Keratinocyte (primary cell): ENCODE data around the gene ABCG1. TPM values are rescaled to one million over a fixed set of nuclear protein-coding genes. Genes with fewer than 3 reads are reported as not detected.

ENCODE experiments used
- DNase-seq: peaks from one replicate; pipeline ENCODE4 v3.0.0-alpha.2; 2011; ENCODE audit warnings: low read depth, missing footprints, low spot score
- FAIRE-seq: peaks from 2 replicates; lab custom pipeline; 2011; peaks lifted over from hg19 to GRCh38; lab: Jason Lieb, UNC
- H2AFZ ChIP-seq: 2 replicates; pipeline ENCODE4 v1.6.0; 2012; ENCODE audit warnings: low read length, control low read depth, inconsistent platforms; ENCODE audit not compliant: control insufficient read depth
- H3K27ac ChIP-seq: 2 replicates; pipeline ENCODE4 v1.5.1; 2011; ENCODE audit warnings: low read length; ENCODE audit not compliant: control insufficient read depth, insufficient read depth
- H3K27me3 ChIP-seq: 3 replicates; pipeline ENCODE4 v1.6.0; 2011; ENCODE audit warnings: low read length; ENCODE audit not compliant: control insufficient read depth, insufficient read depth; ENCODE audit errors: extremely low read depth
- H3K36me3 ChIP-seq, 2 experiments: 2 replicates in 1 of 2; 3 replicates in 1 of 2; pipeline ENCODE4 v1.5.1; 2011; ENCODE audit warnings: low read length in 2 of 2, mild to moderate bottlenecking in 1 of 2; ENCODE audit not compliant: control insufficient read depth in 2 of 2, insufficient read depth in 2 of 2; ENCODE audit errors: extremely low read depth in 1 of 2
- H3K4me1 ChIP-seq: 3 replicates; pipeline ENCODE4 v1.5.1; 2011; ENCODE audit warnings: low read length; ENCODE audit not compliant: control insufficient read depth, insufficient read depth; ENCODE audit errors: extremely low read depth
- H3K4me2 ChIP-seq: 3 replicates; pipeline ENCODE4 v1.6.0; 2011; ENCODE audit warnings: low read depth, low read length; ENCODE audit not compliant: control insufficient read depth, insufficient read depth; ENCODE audit errors: extremely low read depth
- H3K4me3 ChIP-seq, 3 experiments: fragments of 200-600 bp in 1 of 3; sonication (generic) in 1 of 3; 2 replicates in 2 of 3; 3 replicates in 1 of 3; pipeline ENCODE4 v1.5.1; 2011 to 2016; ENCODE audit warnings: low read length in 3 of 3, mild to moderate bottlenecking in 3 of 3, control low read depth in 2 of 3, inconsistent platforms in 1 of 3, low read depth in 1 of 3, mixed read lengths in 1 of 3, mixed run types in 1 of 3, moderate library complexity in 1 of 3; ENCODE audit not compliant: control insufficient read depth in 2 of 3, insufficient read depth in 2 of 3; ENCODE audit errors: extremely low read depth in 1 of 3
- H3K79me2 ChIP-seq: 2 replicates; pipeline ENCODE4 v1.6.0; 2012; ENCODE audit warnings: low read length; ENCODE audit not compliant: control insufficient read depth, insufficient read depth
- H3K9ac ChIP-seq: 3 replicates; pipeline ENCODE4 v1.6.0; 2011; ENCODE audit warnings: low read length; ENCODE audit not compliant: control insufficient read depth, insufficient read depth; ENCODE audit errors: extremely low read depth
- H3K9me1 ChIP-seq: 3 replicates; pipeline ENCODE4 v1.6.0; 2011; ENCODE audit warnings: low read length; ENCODE audit not compliant: control insufficient read depth, insufficient read depth; ENCODE audit errors: extremely low read depth
- H3K9me3 ChIP-seq: 2 replicates; pipeline ENCODE4 v1.5.1; 2012; ENCODE audit warnings: low read depth, low read length; ENCODE audit not compliant: control insufficient read depth
- H4K20me1 ChIP-seq: 3 replicates; pipeline ENCODE4 v1.6.0; 2011; ENCODE audit warnings: low read length; ENCODE audit not compliant: control insufficient read depth, insufficient read depth; ENCODE audit errors: extremely low read depth
- CTCF ChIP-seq, 3 experiments: IDR thresholded peaks in 1 of 3; conservative IDR thresholded peaks in 1 of 3; optimal IDR thresholded peaks in 1 of 3; 2 replicates in 2 of 3; 3 replicates in 1 of 3; pipeline versions ENCODE3 to v1.5.1; 2011; ENCODE audit warnings: low read length in 3 of 3, mild to moderate bottlenecking in 3 of 3, moderate library complexity in 2 of 3, control low read depth in 1 of 3, inconsistent platforms in 1 of 3; ENCODE audit not compliant: insufficient read depth in 2 of 3; ENCODE audit errors: extremely low read depth in 1 of 3
- EZH2 ChIP-seq: IDR thresholded peaks from one replicate; pipeline ENCODE4 v1.6.1; 2012; ENCODE audit warnings: inconsistent platforms, mild to moderate bottlenecking, low read length, moderate library complexity
- dilution Hi-C: fragments of 300-500 bp; cut with MboI; formaldehyde crosslinking; loops from one replicate; pipeline ENCODE4 v1.7.0; 2020; ENCODE audit warnings: low sequenced_read_pairs; ENCODE audit not compliant: extremely low pct_ligation_motif_present
- polyA plus RNA-seq, 5 experiments: library from polyadenylated mRNA; depleted of rRNA in 3 of 5; stranded (reverse) in 3 of 5; stranded (forward) in 1 of 5; unstranded in 1 of 5; fragments of >200 nt; gene quantifications; 1 replicate in 1 of 5; 2 replicates in 3 of 5; 3 replicates in 1 of 5; pipeline versions ENCODE4 v1.2.1 to v1.2.3, GENCODE V29; 2011 to 2012; ENCODE audit warnings: missing spikeins in 2 of 5, low read depth in 1 of 5, low replicate concordance in 1 of 5

The ABCG1 gene
- polyA plus RNA-seq, 1 donor (not counting 4 experiments of a cell fraction or from before 2014, with no cell fraction given): 3.3 TPM

- no peak for FAIRE-seq
- Histone ChIP-seq H3K79me2 (no peaks in the 10 kb centered on the region), H3K9ac (no peak overlapping the region), H3K4me2 (no peak overlapping the region), H2AFZ (no peak overlapping the region), H3K4me3 (no peak overlapping the region), H3K4me1 (peaks cover under 1% of the 10 kb centered on the region), H3K27me3 (peaks cover under 1% of the 10 kb centered on the region), H3K9me1 (no peaks in the 10 kb centered on the region), H3K36me3 (no peaks in the 10 kb centered on the region), H3K9me3 (no peaks in the 10 kb centered on the region), H3K27ac (no peak overlapping the region), H4K20me1 (no peaks in the 10 kb centered on the region)
- DNase-seq: no peak
- dilution Hi-C loops: no loop called here
- TF ChIP-seq CTCF (optimal IDR thresholded peaks at IDR 0.05 in 1 of 3, IDR thresholded peaks at IDR 0.05 in 1 of 3, conservative IDR thresholded peaks at IDR 0.05 in 1 of 3; ENCODE audit: extremely low read depth in 1 of 3, insufficient read depth in 2 of 3, low read length in 3 of 3): no peak
- no peak for TF ChIP-seq EZH2
Measured at GRCh38 chr21:42304556-42305454, 85.9 kb downstream of the ABCG1 start.

- dilution Hi-C loops: no loop called here
Measured at GRCh38 chr21:42305707-42306147, 86.8 kb downstream of the ABCG1 start.

More at GRCh38 chr21:42305707-42306147, 86.8 kb downstream of the ABCG1 start:
- no peaks in the 10 kb centered on the region for H4K20me1 ChIP-seq
- no peak overlapping the region for H3K9ac ChIP-seq
- no peaks in the 10 kb centered on the region for H3K9me3 ChIP-seq
- peaks cover 6% of the 10 kb centered on the region for H3K27me3 ChIP-seq
- H2AFZ ChIP-seq: no peak overlapping the region
- H3K9me1 ChIP-seq: no peaks in the 10 kb centered on the region
- H3K36me3 ChIP-seq: no peaks in the 10 kb centered on the region
- FAIRE-seq (no peak), DNase-seq (no peak)
- TF ChIP-seq CTCF (optimal IDR thresholded peaks at IDR 0.05 in 1 of 3, IDR thresholded peaks at IDR 0.05 in 1 of 3, conservative IDR thresholded peaks at IDR 0.05 in 1 of 3; ENCODE audit: extremely low read depth in 1 of 3, insufficient read depth in 2 of 3, low read length in 3 of 3) (no peak), EZH2 (no peak)
- no peak overlapping the region for H3K27ac ChIP-seq
- H3K79me2 ChIP-seq: no peaks in the 10 kb centered on the region
- peaks cover 2% of the 10 kb centered on the region for H3K4me1 ChIP-seq
- H3K4me3 ChIP-seq: no peak overlapping the region
- no peak overlapping the region for H3K4me2 ChIP-seq
